H1 (cell line): Measurements from ENCODE around the gene SPRED1. TPM values are rescaled to one million over a fixed set of nuclear protein-coding genes. Genes with fewer than 3 reads are reported as not detected.

Experiments
- CTCF ChIA-PET: fragments of 300-600 bp; sonication (Branson Sonifier 250); formaldehyde crosslinking; loops from one replicate; lab custom pipeline; 2021; ENCODE audit not compliant: partially characterized antibody; lab: Charles Lee
- POLR2A ChIA-PET: fragments of 300-600 bp; sonication (Branson Sonifier 250); formaldehyde crosslinking; loops from one replicate; lab custom pipeline; 2021; ENCODE audit warnings: inconsistent platforms; ENCODE audit not compliant: partially characterized antibody; lab: Charles Lee
- DNase-seq, 2 experiments: peaks; one replicate each; pipeline versions ENCODE4 v3.0.0 to v3.0.0-alpha.2; 2010 to 2022; ENCODE audit warnings: low spot score in 2 of 2, low read depth in 1 of 2, mixed read lengths in 1 of 2
- FAIRE-seq: peaks from 2 replicates; lab custom pipeline; 2011; peaks lifted over from hg19 to GRCh38; lab: Jason Lieb, UNC
- H2AFZ ChIP-seq: 2 replicates; pipeline ENCODE4 v1.8.1; 2012; ENCODE audit warnings: low read length, inconsistent platforms
- H2AK5ac ChIP-seq: 2 replicates; pipeline ENCODE4 v1.6.1; 2013; ENCODE audit warnings: low read depth, low read length
- H2BK120ac ChIP-seq: replicated peaks from 2 replicates; pipeline ENCODE3; 2013; ENCODE audit warnings: low read depth, low read length, inconsistent platforms
- H2BK12ac ChIP-seq: 2 replicates; pipeline ENCODE4 v1.6.1; 2013; ENCODE audit warnings: low read depth, low read length
- H2BK15ac ChIP-seq: 2 replicates; pipeline ENCODE4 v1.6.1; 2013; ENCODE audit warnings: low read length
- H2BK20ac ChIP-seq: 2 replicates; pipeline ENCODE4 v1.6.1; 2013; ENCODE audit warnings: low read length
- H2BK5ac ChIP-seq: 2 replicates; pipeline ENCODE4 v1.6.1; 2013; ENCODE audit warnings: low read depth, low read length
- H3K14ac ChIP-seq: 2 replicates; pipeline ENCODE4 v1.6.1; 2013; ENCODE audit warnings: inconsistent platforms; ENCODE audit not compliant: insufficient read length
- H3K18ac ChIP-seq: 2 replicates; pipeline ENCODE4 v1.6.1; 2013; ENCODE audit warnings: low read length; ENCODE audit errors: extremely low read depth
- H3K23ac ChIP-seq: 2 replicates; pipeline ENCODE4 v1.6.1; 2013; ENCODE audit warnings: inconsistent platforms; ENCODE audit not compliant: insufficient read length
- H3K23me2 ChIP-seq: 2 replicates; pipeline ENCODE4 v1.6.1; 2013; ENCODE audit warnings: low read depth, low read length
- H3K27ac ChIP-seq: 2 replicates; pipeline ENCODE4 v1.6.1; 2011; ENCODE audit warnings: low read depth, low read length, inconsistent platforms
- H3K27me3 ChIP-seq, 4 experiments: replicated peaks in 1 of 4; 1 replicate in 1 of 4; 2 replicates in 3 of 4; pipeline versions ENCODE4 v1.6.1 to v1.8.1; 2011 to 2013; ENCODE audit warnings: low read length in 3 of 4, mild to moderate bottlenecking in 3 of 4, inconsistent platforms in 2 of 4, mixed read lengths in 2 of 4, moderate library complexity in 1 of 4; ENCODE audit not compliant: control insufficient read depth in 3 of 4, insufficient read depth in 3 of 4; ENCODE audit errors: extremely low read depth in 1 of 4
- H3K36me3 ChIP-seq, 4 experiments: 2 replicates each; pipeline versions ENCODE4 v1.6.1 to v1.8.1; 2011 to 2013; ENCODE audit warnings: mild to moderate bottlenecking in 4 of 4, low read length in 3 of 4, moderate library complexity in 2 of 4, control low read depth in 1 of 4, inconsistent platforms in 1 of 4; ENCODE audit not compliant: insufficient read depth in 4 of 4, control insufficient read depth in 2 of 4
- H3K4ac ChIP-seq: replicated peaks from 2 replicates; pipeline ENCODE3; 2013; ENCODE audit warnings: low read length, low read depth, mixed read lengths, inconsistent platforms; ENCODE audit not compliant: insufficient read length
- H3K4me1 ChIP-seq, 4 experiments: replicated peaks in 1 of 4; 1 replicate in 1 of 4; 2 replicates in 3 of 4; pipeline versions ENCODE4 v1.6.1 to v1.8.1; 2011 to 2013; ENCODE audit warnings: low read length in 3 of 4, inconsistent platforms in 2 of 4, mixed read lengths in 1 of 4; ENCODE audit not compliant: insufficient read depth in 4 of 4, control insufficient read depth in 3 of 4
- H3K4me2 ChIP-seq, 2 experiments: 2 replicates each; pipeline versions ENCODE4 v1.6.1 to v1.8.1; 2011 to 2013; ENCODE audit warnings: low read depth in 2 of 2, low read length in 2 of 2, control low read depth in 1 of 2, inconsistent platforms in 1 of 2, mild to moderate bottlenecking in 1 of 2; ENCODE audit not compliant: insufficient read depth in 1 of 2
- H3K4me3 ChIP-seq, 4 experiments: fragments of 200-600, 300-600 bp in 1 of 4; sonication (generic), shearing (Covaris generic), sonication (Bioruptor Twin) in 1 of 4; 2 replicates each; pipeline versions ENCODE4 v1.5.1 to v1.8.1; 2011 to 2016; ENCODE audit warnings: low read length in 4 of 4, low read depth in 3 of 4, control low read depth in 2 of 4, inconsistent platforms in 2 of 4, mild to moderate bottlenecking in 2 of 4, mixed read lengths in 1 of 4, moderate library complexity in 1 of 4; ENCODE audit not compliant: insufficient read depth in 2 of 4; ENCODE audit errors: extremely low read depth in 1 of 4
- H3K56ac ChIP-seq: replicated peaks from 2 replicates; pipeline ENCODE3; 2013; ENCODE audit warnings: low read depth, mild to moderate bottlenecking, mixed read lengths, low read length, inconsistent platforms; ENCODE audit not compliant: insufficient read length
- H3K79me1 ChIP-seq: 2 replicates; pipeline ENCODE4 v1.6.1; 2013; ENCODE audit warnings: low read depth, low read length, control low read depth
- H3K79me2 ChIP-seq, 2 experiments: 2 replicates each; pipeline versions ENCODE4 v1.6.1 to v1.8.1; 2012 to 2013; ENCODE audit warnings: low read length in 2 of 2, mild to moderate bottlenecking in 2 of 2, inconsistent platforms in 1 of 2; ENCODE audit not compliant: insufficient read depth in 2 of 2, control insufficient read depth in 1 of 2
- H3K9ac ChIP-seq, 4 experiments: replicated peaks in 1 of 4; 1 replicate in 1 of 4; 2 replicates in 3 of 4; pipeline versions ENCODE4 v1.6.1 to v1.8.1; 2011 to 2013; ENCODE audit warnings: low read depth in 3 of 4, low read length in 3 of 4, control low read depth in 2 of 4, mild to moderate bottlenecking in 2 of 4, moderate library complexity in 2 of 4, inconsistent platforms in 1 of 4; ENCODE audit errors: extremely low read depth in 1 of 4
- H3K9me3 ChIP-seq, 2 experiments: 2 replicates each; pipeline versions ENCODE4 v1.6.1 to v1.8.1; 2012 to 2013; ENCODE audit warnings: mild to moderate bottlenecking in 2 of 2, moderate library complexity in 2 of 2, control low read depth in 1 of 2, inconsistent platforms in 1 of 2, low read depth in 1 of 2, low read length in 1 of 2, mixed read lengths in 1 of 2; ENCODE audit not compliant: insufficient read depth in 2 of 2
- H4K20me1 ChIP-seq, 2 experiments: replicated peaks in 1 of 2; 2 replicates each; pipeline versions ENCODE3 to v1.8.1; 2011 to 2013; ENCODE audit warnings: inconsistent platforms in 2 of 2, low read length in 2 of 2, mild to moderate bottlenecking in 1 of 2; ENCODE audit not compliant: insufficient read depth in 2 of 2, control insufficient read depth in 1 of 2
- H4K5ac ChIP-seq: 2 replicates; pipeline ENCODE4 v1.6.1; 2013; ENCODE audit warnings: low read length, low read depth, mixed read lengths, inconsistent platforms; ENCODE audit not compliant: insufficient read length
- H4K8ac ChIP-seq: 2 replicates; pipeline ENCODE4 v1.8.0; 2013; ENCODE audit warnings: mild to moderate bottlenecking, moderate library complexity, low read length, inconsistent platforms; ENCODE audit not compliant: insufficient read depth; ENCODE audit errors: extremely low read depth
- H4K91ac ChIP-seq: replicated peaks from 2 replicates; pipeline ENCODE3; 2013; ENCODE audit warnings: low read length, mixed read lengths, inconsistent platforms; ENCODE audit not compliant: insufficient read length
- RBBP5 ChIP-seq: IDR thresholded peaks from 2 replicates; pipeline ENCODE4 v1.7.1; 2012; ENCODE audit warnings: low read depth, mild to moderate bottlenecking, inconsistent platforms, low read length, moderate library complexity, borderline replicate concordance
- polyA plus RNA-seq, 7 experiments: library from polyadenylated mRNA; depleted of rRNA in 3 of 7; stranded (reverse) in 5 of 7; unstranded in 2 of 7; fragments of >200 nt in 5 of 7; fragments of 200-250 nt in 2 of 7; gene quantifications; 1 replicate in 5 of 7; 2 replicates in 1 of 7; 4 replicates in 1 of 7; pipeline versions ENCODE4 v1.2.1 to v1.2.3, GENCODE V29; 2011 to 2013; ENCODE audit warnings: missing spikeins in 2 of 7, mixed read lengths in 2 of 7
- total RNA-seq: library from RNA; stranded (reverse); fragmentation: NEBNext Ultra II Directional; extraction: Animal tissue kit (Norgen Biotek cat#: 25700); gene quantifications from 2 replicates; pipeline ENCODE4 v1.2.1, GENCODE V29; 2021

The SPRED1 gene
- total and polyA plus RNA-seq, 2 of the 8 experiments (the other 6 are each of a cell fraction or from before 2014, with no cell fraction given): 5.5 to 30.3 TPM

DNA sequence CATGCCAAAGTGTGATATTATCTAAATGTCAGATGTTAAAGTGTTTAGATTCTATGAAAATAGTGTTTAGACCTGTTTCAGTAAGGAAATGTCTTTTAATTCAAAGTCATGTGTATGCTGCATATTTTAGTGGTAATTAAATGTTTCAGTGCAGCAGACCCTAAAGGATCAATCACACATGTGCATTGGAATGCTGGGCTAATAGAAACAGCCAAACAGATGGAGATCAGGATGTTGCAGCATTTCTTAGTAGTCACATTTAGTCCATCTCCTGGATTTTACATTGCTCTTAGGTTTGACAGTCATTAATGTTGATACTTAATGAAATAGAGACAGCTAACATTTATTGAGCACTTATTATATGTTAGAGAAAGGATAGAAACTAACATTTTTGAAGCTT lies 18.5 kb downstream of the SPRED1 start:
- no peak overlapping the region for H4K8ac ChIP-seq
- H3K4me2 ChIP-seq: no peak overlapping the region
- H3K14ac ChIP-seq: no peak overlapping the region
- H3K9me3 ChIP-seq: no peaks in the 10 kb centered on the region
- no peak overlapping the region for H3K4ac ChIP-seq
- DNase-seq (no peak), FAIRE-seq (no peak)
- H4K91ac ChIP-seq: no peak overlapping the region
- H2BK15ac ChIP-seq: no peak overlapping the region
- POLR2A ChIA-PET: interaction anchor here (1.4 to 3.2 kb wide), 2 partner anchors 17 to 19 kb away, joined by 3 to 14 read pairs; partner anchors contain the start of gene SPRED1
- no peak overlapping the region for H3K9ac ChIP-seq
- H3K79me2 ChIP-seq: peaks cover 15 to 99% of the 10 kb centered on the region in 2 experiments
- peaks cover 19 to 26% of the 10 kb centered on the region in 2 experiments for H4K20me1 ChIP-seq
- no peak overlapping the region for H2AK5ac ChIP-seq
- H3K79me1 ChIP-seq: peaks cover 2% of the 10 kb centered on the region; the same call in 1 of the 2 replicates
- H3K56ac ChIP-seq: no peak overlapping the region
- H3K4me3 ChIP-seq: no peak overlapping the region
- H3K23ac ChIP-seq: no peak overlapping the region
- H2BK120ac ChIP-seq: no peak overlapping the region
- H2BK5ac ChIP-seq: no peak overlapping the region
- H3K27ac ChIP-seq: no peak overlapping the region
- no peak overlapping the region for H3K18ac ChIP-seq
- no peaks in the 10 kb centered on the region for H3K23me2 ChIP-seq
- no peaks in the 10 kb centered on the region; a peak in 1 of 8 replicates for H3K36me3 ChIP-seq
- CTCF ChIA-PET: no interaction called here
- H3K27me3 ChIP-seq: no peaks in the 10 kb centered on the region
- no peak overlapping the region for H2BK20ac ChIP-seq
- H4K5ac ChIP-seq: no peak overlapping the region
- peaks cover 0 to 2% (median 0%) of the 10 kb centered on the region in 4 experiments; a peak in 1 of 7 replicates for H3K4me1 ChIP-seq
- no peak overlapping the region for H2BK12ac ChIP-seq
- H2AFZ ChIP-seq: no peak overlapping the region
- no peak for TF ChIP-seq RBBP5
